Ovary (tissue), 9 donors: ENCODE results near the gene ATP8B4. TPM values are rescaled to one million over a fixed set of nuclear protein-coding genes. Genes with fewer than 3 reads are reported as not detected.

Experiments
- DNase-seq, 5 donors: peaks; one replicate each; pipeline ENCODE4 v3.0.0-alpha.2; 2019 to 2020
- H3K27ac ChIP-seq, 2 donors: fragments of 200-600 bp; one replicate each; pipeline versions ENCODE4 v1.5.1 to v1.8.0; 2019 to 2022
- H3K27me3 ChIP-seq: fragments of 200-600 bp; one replicate; pipeline ENCODE4 v1.8.0; 2022
- H3K36me3 ChIP-seq: fragments of 200-600 bp; sonication (generic); one replicate; pipeline ENCODE4 v1.5.1; 2019
- H3K4me1 ChIP-seq: one replicate; pipeline ENCODE4 v1.8.1; 2013; ENCODE audit warnings: mild to moderate bottlenecking, moderate library complexity; ENCODE audit not compliant: insufficient read depth
- H3K4me3 ChIP-seq: fragments of 200-600 bp; sonication (generic); one replicate; pipeline ENCODE4 v1.5.1; 2017
- H3K9me3 ChIP-seq, 2 donors: fragments of 200-600 bp in 1 of 2; sonication (generic) in 1 of 2; one replicate each; pipeline versions ENCODE4 v1.5.1 to v1.8.1; 2013 to 2019; ENCODE audit warnings: mild to moderate bottlenecking in 1 of 2, moderate library complexity in 1 of 2
- EP300 ChIP-seq: sonication (generic); formaldehyde crosslinking; IDR thresholded peaks from one replicate; pipeline ENCODE4 v1.6.1; 2017; ENCODE audit warnings: antibody characterized with exemption
- POLR2A ChIP-seq: fragments of 450-650 bp; IDR thresholded peaks from one replicate; pipeline ENCODE4 v1.6.1; 2017; ENCODE audit warnings: antibody characterized with exemption, mild to moderate bottlenecking, moderate library complexity
- WGBS, 3 donors: extraction: QIAGEN DNeasy Blood & Tissue Kit in 1 of 3; methylation state at CpG; one replicate each; pipeline versions ENCODE4 v1.1.5 to v1.1.7; 2013 to 2017; 5-methylcytosine and 5-hydroxymethylcytosine counted together
- intact Hi-C, 4 donors: fragments of 100-400 bp; cut with DNase I; formaldehyde crosslinking; loops; one replicate each; pipeline versions ENCODE4 v1.11.0 to v1.15.1; 2022 to 2023
- polyA plus RNA-seq, 2 donors: library from polyadenylated mRNA; stranded (reverse); fragments of 200-250 nt in 1 of 2; fragments of 350-450 nt in 1 of 2; fragmentation: Illumina TruSeq in 1 of 2; extraction: RNeasy Lipid Tissue Mini Kit (QIAGEN cat#74804) in 1 of 2; gene quantifications; one replicate each; pipeline ENCODE4 v1.2.3, GENCODE V29; 2013 to 2014
- small RNA-seq: library from RNA; depleted of rRNA; stranded (forward); fragments of <200 nt; gene quantifications from one replicate; pipeline ENCODE3, GENCODE V24; 2016
- total RNA-seq, 7 donors: library from RNA; depleted of rRNA in 2 of 7; stranded (reverse); fragments of >200 nt in 2 of 7; fragmentation: NEBNext Ultra II Directional in 3 of 7; extraction: Animal tissue kit (Norgen Biotek cat#: 25700) in 3 of 7; gene quantifications; one replicate each; pipeline versions ENCODE4 v1.1.0 to v1.2.4, GENCODE V29; 2016 to 2023
- TF ChIP-seq, protein P1 (sequence below), 3 donors: fragments of 450-650 bp in 2 of 3; fragments of 200-600 bp in 1 of 3; IDR thresholded peaks; one replicate each; pipeline versions ENCODE4 v1.5.1 to v1.8.0; 2016 to 2022; ENCODE audit warnings: antibody characterized with exemption in 3 of 3, mild to moderate bottlenecking in 1 of 3
- donor health status: DM: no; HTN: no; CAD: no; lungs with moderate emphysema.
- donor health status: DM: no; HTN: no; CAD: no.
- donor health status: Bipolar disorder and iron deficiency.
- donor health status: DM: yes; HTN: yes; CAD: no.
- donor health status: DM: no; HTN: no; CAD: no.
- donor health status: DM: yes; HTN: yes; CAD: no.

Gene ATP8B4
- total and polyA plus RNA-seq, 9 donors, result 3.7 to 14.4 (median 7.1) TPM

- Histone ChIP-seq H3K9me3 (no peaks in the 10 kb centered on the region), H3K4me3 (no peak overlapping the region), H3K27me3 (no peaks in the 10 kb centered on the region), H3K27ac (peak overlapping the region; percentile 25 to 63), H3K36me3 (no peaks in the 10 kb centered on the region), H3K4me1 (peaks cover 8% of the 10 kb centered on the region)
- DNase-seq, result no peak
- TF ChIP-seq EP300, result no peak
- no peak for TF ChIP-seq POLR2A
- TF ChIP-seq, protein P1, sequence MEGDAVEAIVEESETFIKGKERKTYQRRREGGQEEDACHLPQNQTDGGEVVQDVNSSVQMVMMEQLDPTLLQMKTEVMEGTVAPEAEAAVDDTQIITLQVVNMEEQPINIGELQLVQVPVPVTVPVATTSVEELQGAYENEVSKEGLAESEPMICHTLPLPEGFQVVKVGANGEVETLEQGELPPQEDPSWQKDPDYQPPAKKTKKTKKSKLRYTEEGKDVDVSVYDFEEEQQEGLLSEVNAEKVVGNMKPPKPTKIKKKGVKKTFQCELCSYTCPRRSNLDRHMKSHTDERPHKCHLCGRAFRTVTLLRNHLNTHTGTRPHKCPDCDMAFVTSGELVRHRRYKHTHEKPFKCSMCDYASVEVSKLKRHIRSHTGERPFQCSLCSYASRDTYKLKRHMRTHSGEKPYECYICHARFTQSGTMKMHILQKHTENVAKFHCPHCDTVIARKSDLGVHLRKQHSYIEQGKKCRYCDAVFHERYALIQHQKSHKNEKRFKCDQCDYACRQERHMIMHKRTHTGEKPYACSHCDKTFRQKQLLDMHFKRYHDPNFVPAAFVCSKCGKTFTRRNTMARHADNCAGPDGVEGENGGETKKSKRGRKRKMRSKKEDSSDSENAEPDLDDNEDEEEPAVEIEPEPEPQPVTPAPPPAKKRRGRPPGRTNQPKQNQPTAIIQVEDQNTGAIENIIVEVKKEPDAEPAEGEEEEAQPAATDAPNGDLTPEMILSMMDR (IDR thresholded peaks at IDR 0.05), result no peak
- intact Hi-C loops, result no loop called here
Observed at GRCh38 chr15:49810720-49811119, 308.3 kb downstream of the ATP8B4 start.

DNA sequence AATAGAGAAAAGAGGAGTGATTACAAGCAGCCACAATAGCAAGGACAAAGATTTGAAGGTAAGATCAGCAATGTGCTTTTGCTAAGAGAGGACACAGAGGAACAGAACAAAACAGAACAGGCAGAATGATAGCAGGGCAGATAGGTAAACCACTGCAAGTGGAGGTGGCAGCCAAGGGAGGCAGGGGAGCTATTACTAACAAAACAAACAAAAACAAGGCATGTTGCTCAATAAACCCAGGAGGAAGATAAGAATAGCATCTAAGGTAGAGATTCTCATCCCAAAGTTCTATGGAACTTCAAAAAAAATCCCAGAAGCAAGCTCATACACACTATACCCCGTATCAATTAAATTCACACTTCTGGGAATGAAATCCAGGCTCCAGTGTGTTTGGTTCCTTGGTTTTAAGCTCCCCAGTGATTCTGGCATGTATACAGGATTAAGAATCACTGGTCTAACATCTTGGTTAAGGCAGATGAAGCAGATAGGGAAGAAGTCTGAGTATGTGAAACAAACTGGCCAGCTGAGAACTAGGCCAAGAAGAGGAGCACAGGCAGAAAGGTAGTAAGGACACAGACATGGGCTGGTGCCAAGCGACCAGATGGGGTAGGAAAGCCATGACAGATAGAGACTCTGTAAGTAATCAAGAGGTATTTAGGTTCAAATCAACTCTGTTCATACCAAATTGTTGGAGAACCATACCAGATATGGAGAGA, 309.0 kb downstream of the ATP8B4 start:
- H3K4me3 ChIP-seq, result no peak overlapping the region
- no peaks in the 10 kb centered on the region for H3K36me3 ChIP-seq
- WGBS, 3 donors, result 87 to 90% (median 87%) methylated on average over 2 of the region's 2 CpGs
- TF ChIP-seq, protein P1 (IDR thresholded peaks at IDR 0.05), result no peak
- TF ChIP-seq POLR2A, result no peak
- no peak for TF ChIP-seq EP300
- no peaks in the 10 kb centered on the region for H3K27me3 ChIP-seq
- H3K27ac ChIP-seq, result peak overlapping the region; percentile 25 to 63
- peaks cover 8% of the 10 kb centered on the region for H3K4me1 ChIP-seq
- H3K9me3 ChIP-seq, result no peaks in the 10 kb centered on the region
- no peak for DNase-seq
- intact Hi-C loops, result no loop called here

GRCh38 chr15:49808341-49808740, 310.7 kb downstream of the ATP8B4 start:
- Histone ChIP-seq H3K36me3 (no peaks in the 10 kb centered on the region), H3K4me1 (peaks cover 8% of the 10 kb centered on the region), H3K27ac (no peak overlapping the region), H3K9me3 (no peaks in the 10 kb centered on the region), H3K4me3 (no peak overlapping the region), H3K27me3 (no peaks in the 10 kb centered on the region)
- DNase-seq, result no peak
- intact Hi-C loops, result no loop called here
- no peak for TF ChIP-seq EP300
- TF ChIP-seq, protein P1 (IDR thresholded peaks at IDR 0.05), result no peak
- no peak for TF ChIP-seq POLR2A
- 36 to 75% (median 64%) methylated on average over 1 of the region's 1 CpG for WGBS, 3 donors

Small RNAs within 50 kb of the gene (small RNA-seq; reads per million reads assigned to genes)
- not detected for gene RNA5SP394

Other genes with a start within 250 kb of the ATP8B4 start
- gene SLC27A2, start 63.0 kb upstream of the ATP8B4 start, total RNA-seq, result 1 to 10 TPM in 1 of 7 donors, under 1 TPM in 4, not detected in 2; 0.20 to 4.7 (median 0.47) TPM
- gene SLC27A2, start 63.0 kb upstream of the ATP8B4 start, polyA plus RNA-seq, result under 1 TPM; 0.10 to 0.82 TPM
- 1 to 10 TPM in 1 of 7 donors, under 1 TPM in 2, not detected in 4; 0.13 to 1.2 (median 0.94) TPM for gene HDC, start 146.5 kb upstream of the ATP8B4 start, total RNA-seq
- 1 to 10 TPM in 1 of 2 donors, under 1 TPM in 1; 0.91 to 2.4 TPM for gene HDC, start 146.5 kb upstream of the ATP8B4 start, polyA plus RNA-seq
- 10 to 100 TPM; 13.9 to 21.9 (median 16.0) TPM for gene GABPB1, start 236.0 kb upstream of the ATP8B4 start, total RNA-seq
- gene GABPB1, start 236.0 kb upstream of the ATP8B4 start, polyA plus RNA-seq, result 10 to 100 TPM in 1 of 2 donors, 1 to 10 TPM in 1; 7.0 to 11.6 TPM